HepG2 (cell line): ENCODE data around the gene HOXA7.

ENCODE experiments used
- CERS6 ChIP-seq: sonication (generic); formaldehyde crosslinking; IDR thresholded peaks from 2 replicates; pipeline ENCODE4 v1.5.0; 2020; ENCODE audit warnings: missing genetic modification reagents
- HDAC2 ChIP-seq: sonication (generic); formaldehyde crosslinking; IDR thresholded peaks from 2 replicates; pipeline ENCODE4 v1.4.0; 2020; ENCODE audit warnings: missing genetic modification reagents
- HNF4G ChIP-seq, 2 experiments: sonication (generic) in 1 of 2; formaldehyde crosslinking in 1 of 2; IDR thresholded peaks; 2 replicates each; pipeline versions ENCODE4 v1.4.0 to v1.6.1; 2011 to 2020; ENCODE audit warnings: borderline replicate concordance in 2 of 2, low read depth in 2 of 2, mild to moderate bottlenecking in 2 of 2, low read length in 1 of 2, missing genetic modification reagents in 1 of 2, moderate library complexity in 1 of 2
- ZHX1 ChIP-seq: sonication (generic); formaldehyde crosslinking; IDR thresholded peaks from 2 replicates; pipeline ENCODE4 v1.8.1; 2022; ENCODE audit warnings: low read depth, mild to moderate bottlenecking, missing genetic modification reagents
- ZMAT3 ChIP-seq: sonication (generic); formaldehyde crosslinking; conservative IDR thresholded peaks from 2 replicates; pipeline ENCODE4 v1.7.0; 2021; ENCODE audit warnings: missing genetic modification reagents
- TF ChIP-seq, protein P1 (sequence below): sonication (generic); formaldehyde crosslinking; IDR thresholded peaks from 2 replicates; pipeline ENCODE4 v1.4.0; 2020; ENCODE audit warnings: missing genetic modification reagents

DNA sequence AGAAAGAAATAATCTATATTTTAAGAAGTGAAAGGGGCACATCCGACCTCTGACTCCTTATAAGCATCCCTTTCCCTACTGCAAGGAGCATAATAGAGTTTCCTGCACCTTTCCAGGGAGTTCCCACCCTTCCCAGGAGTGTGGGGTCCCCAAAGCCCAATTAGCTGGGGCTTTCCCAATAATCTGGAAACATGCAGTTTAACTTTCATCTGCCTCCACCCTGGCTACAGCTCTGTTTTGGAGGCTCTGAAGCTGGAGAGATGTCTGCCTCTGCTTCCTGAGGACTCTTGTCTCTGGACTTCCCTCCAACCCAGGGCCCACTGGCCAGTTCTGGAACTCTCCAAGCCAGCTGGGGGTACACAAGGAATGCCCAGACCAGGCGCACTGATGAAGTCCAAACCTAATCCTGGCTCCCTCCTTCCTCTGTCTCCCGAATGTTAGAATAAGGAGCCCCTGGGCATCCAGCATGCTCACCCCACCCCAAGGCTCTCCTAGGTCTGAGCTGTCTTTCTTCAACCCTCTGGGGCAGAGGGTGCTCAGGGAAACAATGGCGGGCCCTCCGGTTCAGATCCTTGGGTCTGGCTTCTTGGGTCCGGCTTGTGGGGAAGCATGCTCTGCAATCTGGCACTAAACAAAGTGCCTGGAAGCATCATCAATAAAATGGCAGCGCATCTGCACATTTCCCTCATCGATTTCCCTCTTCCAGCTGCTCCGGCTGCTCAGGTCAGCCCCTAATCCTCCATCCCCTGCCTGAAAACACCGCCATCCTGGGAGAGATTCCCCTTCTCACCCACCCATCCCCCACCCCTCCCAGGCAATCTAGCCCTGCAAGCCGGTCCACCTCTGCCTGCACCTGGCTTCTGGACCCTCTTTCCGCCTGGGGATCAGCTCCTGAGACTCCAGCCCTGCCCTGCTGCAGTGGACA is 39.3 kb downstream of the HOXA7 start:
- TF ChIP-seq HDAC2 (CRISPR knock-in tag) (no peak), CERS6 (CRISPR knock-in tag) (no peak), ZMAT3 (CRISPR knock-in tag) (no peak), ZHX1 (no peak), HNF4G (IDR thresholded peaks at IDR 0.05; ENCODE audit: borderline replicate concordance, low read depth, low read length) (no peak), HNF4G (CRISPR knock-in tag; IDR thresholded peaks at IDR 0.05; ENCODE audit: borderline replicate concordance, low read depth) (no peak)
- TF ChIP-seq, protein P1, sequence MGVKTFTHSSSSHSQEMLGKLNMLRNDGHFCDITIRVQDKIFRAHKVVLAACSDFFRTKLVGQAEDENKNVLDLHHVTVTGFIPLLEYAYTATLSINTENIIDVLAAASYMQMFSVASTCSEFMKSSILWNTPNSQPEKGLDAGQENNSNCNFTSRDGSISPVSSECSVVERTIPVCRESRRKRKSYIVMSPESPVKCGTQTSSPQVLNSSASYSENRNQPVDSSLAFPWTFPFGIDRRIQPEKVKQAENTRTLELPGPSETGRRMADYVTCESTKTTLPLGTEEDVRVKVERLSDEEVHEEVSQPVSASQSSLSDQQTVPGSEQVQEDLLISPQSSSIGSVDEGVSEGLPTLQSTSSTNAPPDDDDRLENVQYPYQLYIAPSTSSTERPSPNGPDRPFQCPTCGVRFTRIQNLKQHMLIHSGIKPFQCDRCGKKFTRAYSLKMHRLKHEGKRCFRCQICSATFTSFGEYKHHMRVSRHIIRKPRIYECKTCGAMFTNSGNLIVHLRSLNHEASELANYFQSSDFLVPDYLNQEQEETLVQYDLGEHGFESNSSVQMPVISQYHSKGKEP (CRISPR knock-in tag): no peak
